HEK293 (cell line): Measurements from ENCODE around the gene SPPL2B.

Experiments used
- CTCF ChIP-seq: fragments of 450-650 bp; formaldehyde crosslinking; IDR thresholded peaks from 2 replicates; pipeline ENCODE4 v1.5.1; 2016; ENCODE audit warnings: missing biosample characterization, missing genetic modification characterization
- MZF1 ChIP-seq: fragments of 450-650 bp; formaldehyde crosslinking; IDR thresholded peaks from 2 replicates; pipeline ENCODE4 v1.5.1; 2017; ENCODE audit warnings: missing biosample characterization, missing genetic modification characterization, borderline replicate concordance
- PBX3 ChIP-seq: sonication (generic); formaldehyde crosslinking; IDR thresholded peaks from 2 replicates; pipeline ENCODE4 v1.8.1; 2022; ENCODE audit warnings: mild to moderate bottlenecking, moderate library complexity, missing genetic modification reagents
- TSHZ1 ChIP-seq: fragments of 450-650 bp; formaldehyde crosslinking; IDR thresholded peaks from 2 replicates; pipeline ENCODE4 v1.5.1; 2016; ENCODE audit warnings: missing biosample characterization, missing genetic modification characterization, borderline replicate concordance
- ZBTB1 ChIP-seq: fragments of 450-650 bp; formaldehyde crosslinking; IDR thresholded peaks from 2 replicates; pipeline ENCODE4 v1.5.1; 2016; ENCODE audit warnings: missing biosample characterization, missing genetic modification characterization
- ZFP3 ChIP-seq: fragments of 450-650 bp; formaldehyde crosslinking; IDR thresholded peaks from 2 replicates; pipeline ENCODE4 v1.5.1; 2016; ENCODE audit warnings: low read depth, missing biosample characterization, missing genetic modification characterization
- ZNF138 ChIP-seq: fragments of 450-650 bp; formaldehyde crosslinking; IDR thresholded peaks from 2 replicates; pipeline ENCODE4 v1.5.1; 2016; ENCODE audit warnings: missing biosample characterization, missing genetic modification characterization, borderline replicate concordance
- ZNF324 ChIP-seq: fragments of 450-650 bp; formaldehyde crosslinking; IDR thresholded peaks from 2 replicates; pipeline ENCODE4 v1.5.1; 2016; ENCODE audit warnings: missing biosample characterization, missing genetic modification characterization
- ZNF785 ChIP-seq: fragments of 450-650 bp; formaldehyde crosslinking; IDR thresholded peaks from 2 replicates; pipeline ENCODE4 v1.5.1; 2016; ENCODE audit warnings: missing biosample characterization, missing genetic modification characterization
- TF ChIP-seq, protein P1 (sequence below): fragments of 450-650 bp; formaldehyde crosslinking; IDR thresholded peaks from 2 replicates; pipeline ENCODE4 v1.5.1; 2016; ENCODE audit warnings: missing biosample characterization, missing genetic modification characterization
- TF ChIP-seq, protein P2 (sequence below): fragments of 450-650 bp; formaldehyde crosslinking; IDR thresholded peaks from 2 replicates; pipeline ENCODE4 v1.5.1; 2016; ENCODE audit warnings: missing biosample characterization, missing genetic modification characterization
- TF ChIP-seq, protein P3 (sequence below): fragments of 450-650 bp; IDR thresholded peaks from 2 replicates; pipeline ENCODE4 v1.5.1; 2018; ENCODE audit warnings: missing biosample characterization, mild to moderate bottlenecking, missing genetic modification characterization

- TF ChIP-seq CTCF (tag by site-specific recombination) (no peak), MZF1 (tag by site-specific recombination) (no peak), ZBTB1 (no peak), ZNF324 (tag by site-specific recombination) (no peak), TSHZ1 (tag by site-specific recombination) (no peak), ZNF785 (no peak), PBX3 (CRISPR knock-in tag) (no peak), ZNF138 (tag by site-specific recombination) (no peak), ZFP3 (tag by site-specific recombination) (no peak)
- TF ChIP-seq, protein P1, sequence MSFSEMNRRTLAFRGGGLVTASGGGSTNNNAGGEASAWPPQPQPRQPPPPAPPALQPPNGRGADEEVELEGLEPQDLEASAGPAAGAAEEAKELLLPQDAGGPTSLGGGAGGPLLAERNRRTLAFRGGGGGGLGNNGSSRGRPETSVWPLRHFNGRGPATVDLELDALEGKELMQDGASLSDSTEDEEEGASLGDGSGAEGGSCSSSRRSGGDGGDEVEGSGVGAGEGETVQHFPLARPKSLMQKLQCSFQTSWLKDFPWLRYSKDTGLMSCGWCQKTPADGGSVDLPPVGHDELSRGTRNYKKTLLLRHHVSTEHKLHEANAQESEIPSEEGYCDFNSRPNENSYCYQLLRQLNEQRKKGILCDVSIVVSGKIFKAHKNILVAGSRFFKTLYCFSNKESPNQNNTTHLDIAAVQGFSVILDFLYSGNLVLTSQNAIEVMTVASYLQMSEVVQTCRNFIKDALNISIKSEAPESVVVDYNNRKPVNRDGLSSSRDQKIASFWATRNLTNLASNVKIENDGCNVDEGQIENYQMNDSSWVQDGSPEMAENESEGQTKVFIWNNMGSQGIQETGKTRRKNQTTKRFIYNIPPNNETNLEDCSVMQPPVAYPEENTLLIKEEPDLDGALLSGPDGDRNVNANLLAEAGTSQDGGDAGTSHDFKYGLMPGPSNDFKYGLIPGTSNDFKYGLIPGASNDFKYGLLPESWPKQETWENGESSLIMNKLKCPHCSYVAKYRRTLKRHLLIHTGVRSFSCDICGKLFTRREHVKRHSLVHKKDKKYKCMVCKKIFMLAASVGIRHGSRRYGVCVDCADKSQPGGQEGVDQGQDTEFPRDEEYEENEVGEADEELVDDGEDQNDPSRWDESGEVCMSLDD (tag by site-specific recombination), result no peak
- TF ChIP-seq, protein P2, sequence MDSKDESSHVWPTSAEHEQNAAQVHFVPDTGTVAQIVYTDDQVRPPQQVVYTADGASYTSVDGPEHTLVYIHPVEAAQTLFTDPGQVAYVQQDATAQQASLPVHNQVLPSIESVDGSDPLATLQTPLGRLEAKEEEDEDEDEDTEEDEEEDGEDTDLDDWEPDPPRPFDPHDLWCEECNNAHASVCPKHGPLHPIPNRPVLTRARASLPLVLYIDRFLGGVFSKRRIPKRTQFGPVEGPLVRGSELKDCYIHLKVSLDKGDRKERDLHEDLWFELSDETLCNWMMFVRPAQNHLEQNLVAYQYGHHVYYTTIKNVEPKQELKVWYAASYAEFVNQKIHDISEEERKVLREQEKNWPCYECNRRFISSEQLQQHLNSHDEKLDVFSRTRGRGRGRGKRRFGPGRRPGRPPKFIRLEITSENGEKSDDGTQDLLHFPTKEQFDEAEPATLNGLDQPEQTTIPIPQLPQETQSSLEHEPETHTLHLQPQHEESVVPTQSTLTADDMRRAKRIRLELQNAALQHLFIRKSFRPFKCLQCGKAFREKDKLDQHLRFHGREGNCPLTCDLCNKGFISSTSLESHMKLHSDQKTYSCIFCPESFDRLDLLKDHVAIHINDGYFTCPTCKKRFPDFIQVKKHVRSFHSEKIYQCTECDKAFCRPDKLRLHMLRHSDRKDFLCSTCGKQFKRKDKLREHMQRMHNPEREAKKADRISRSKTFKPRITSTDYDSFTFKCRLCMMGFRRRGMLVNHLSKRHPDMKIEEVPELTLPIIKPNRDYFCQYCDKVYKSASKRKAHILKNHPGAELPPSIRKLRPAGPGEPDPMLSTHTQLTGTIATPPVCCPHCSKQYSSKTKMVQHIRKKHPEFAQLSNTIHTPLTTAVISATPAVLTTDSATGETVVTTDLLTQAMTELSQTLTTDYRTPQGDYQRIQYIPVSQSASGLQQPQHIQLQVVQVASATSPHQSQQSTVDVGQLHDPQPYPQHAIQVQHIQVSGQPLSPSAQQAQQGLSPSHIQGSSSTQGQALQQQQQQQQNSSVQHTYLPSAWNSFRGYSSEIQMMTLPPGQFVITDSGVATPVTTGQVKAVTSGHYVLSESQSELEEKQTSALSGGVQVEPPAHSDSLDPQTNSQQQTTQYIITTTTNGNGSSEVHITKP, result no peak
- TF ChIP-seq, protein P3, sequence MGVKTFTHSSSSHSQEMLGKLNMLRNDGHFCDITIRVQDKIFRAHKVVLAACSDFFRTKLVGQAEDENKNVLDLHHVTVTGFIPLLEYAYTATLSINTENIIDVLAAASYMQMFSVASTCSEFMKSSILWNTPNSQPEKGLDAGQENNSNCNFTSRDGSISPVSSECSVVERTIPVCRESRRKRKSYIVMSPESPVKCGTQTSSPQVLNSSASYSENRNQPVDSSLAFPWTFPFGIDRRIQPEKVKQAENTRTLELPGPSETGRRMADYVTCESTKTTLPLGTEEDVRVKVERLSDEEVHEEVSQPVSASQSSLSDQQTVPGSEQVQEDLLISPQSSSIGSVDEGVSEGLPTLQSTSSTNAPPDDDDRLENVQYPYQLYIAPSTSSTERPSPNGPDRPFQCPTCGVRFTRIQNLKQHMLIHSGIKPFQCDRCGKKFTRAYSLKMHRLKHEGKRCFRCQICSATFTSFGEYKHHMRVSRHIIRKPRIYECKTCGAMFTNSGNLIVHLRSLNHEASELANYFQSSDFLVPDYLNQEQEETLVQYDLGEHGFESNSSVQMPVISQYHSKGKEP (tag by site-specific recombination), result no peak
Measured at GRCh38 chr19:2324220-2324948, 4.1 kb upstream of the SPPL2B start.
